Right atrium auricular region (tissue), 2 donors: ENCODE results near the gene TDRD5. TPM values are rescaled to one million over a fixed set of nuclear protein-coding genes. Genes with fewer than 3 reads are reported as not detected.

Experiments
- DNase-seq: peaks from one replicate; pipeline ENCODE4 v3.0.0-alpha.2; 2019; ENCODE audit warnings: low spot score
- H3K27ac ChIP-seq, 2 donors: fragments of 200-600 bp; sonication (generic); 1 replicate in 1 of 2; 2 replicates in 1 of 2; pipeline ENCODE4 v1.5.1; 2016 to 2019
- H3K27me3 ChIP-seq, 2 donors: fragments of 200-600 bp; sonication (generic); one replicate each; pipeline versions ENCODE4 v1.5.1 to v1.6.0; 2017 to 2019
- H3K36me3 ChIP-seq: fragments of 200-600 bp; sonication (generic); one replicate; pipeline ENCODE4 v1.5.1; 2016
- H3K4me1 ChIP-seq, 2 donors: fragments of 200-600 bp; sonication (generic); one replicate each; pipeline versions ENCODE4 v1.5.1 to v1.6.0; 2017 to 2019
- H3K4me3 ChIP-seq, 2 donors: fragments of 200-600 bp; sonication (generic); 1 replicate in 1 of 2; 2 replicates in 1 of 2; pipeline ENCODE4 v1.5.1; 2017 to 2019; ENCODE audit warnings: mild to moderate bottlenecking in 1 of 2, moderate library complexity in 1 of 2
- H3K9me3 ChIP-seq, 2 donors: fragments of 200-600 bp; sonication (generic); one replicate each; pipeline ENCODE4 v1.5.1; 2019
- CTCF ChIP-seq, 2 donors: fragments of 200-600 bp; sonication (generic); IDR thresholded peaks; one replicate each; pipeline ENCODE4 v1.5.1; 2019; ENCODE audit warnings: antibody characterized with exemption in 2 of 2
- total RNA-seq, 2 donors: library from RNA; depleted of rRNA; stranded (reverse); fragments of >200 nt; gene quantifications; one replicate each; pipeline ENCODE4 v1.1.0, GENCODE V29; 2016

Gene TDRD5
- total RNA-seq = under 1 TPM in 1 of 2 donors, not detected in 1; 0.20 TPM

GRCh38 chr1:179591592-179592580 is at the start of gene TDRD5:
Gene TDRD5 (plus strand): TSS chr1:179591832. CDS start chr1:179592616, 784 bp downstream.
- H3K4me1 ChIP-seq = peaks cover 0 to 7% of the 10 kb centered on the region in 2 donors
- no peaks in the 10 kb centered on the region for H3K36me3 ChIP-seq
- no peak within 1 kb of the TSS for H3K4me3 ChIP-seq
- no peak within 1 kb of the TSS for H3K27ac ChIP-seq
- peaks cover 5 to 9% of the 10 kb centered on the region in 2 donors for H3K27me3 ChIP-seq
- no peaks in the 10 kb centered on the region for H3K9me3 ChIP-seq
- DNase-seq = no peak
- no peak for TF ChIP-seq CTCF (IDR thresholded peaks at IDR 0.05)

GRCh38 chr1:179545321-179545720 is 46.3 kb upstream of the TDRD5 start:
- H3K36me3 ChIP-seq = no peaks in the 10 kb centered on the region
- no peak overlapping the region for H3K27ac ChIP-seq
- H3K9me3 ChIP-seq = no peaks in the 10 kb centered on the region
- no peaks in the 10 kb centered on the region for H3K27me3 ChIP-seq
- H3K4me1 ChIP-seq = no peaks in the 10 kb centered on the region
- no peak for TF ChIP-seq CTCF (IDR thresholded peaks at IDR 0.05)
- no peak overlapping the region for H3K4me3 ChIP-seq
- DNase-seq = no peak

- no peaks in the 10 kb centered on the region for H3K4me1 ChIP-seq
- H3K4me3 ChIP-seq = no peak overlapping the region
- no peaks in the 10 kb centered on the region for H3K9me3 ChIP-seq
- H3K36me3 ChIP-seq = no peaks in the 10 kb centered on the region
- no peak for TF ChIP-seq CTCF (IDR thresholded peaks at IDR 0.05)
- DNase-seq = no peak
- no peaks in the 10 kb centered on the region for H3K27me3 ChIP-seq
- H3K27ac ChIP-seq = no peak overlapping the region
Observed at GRCh38 chr1:179547021-179547535, 44.6 kb upstream of the TDRD5 start.

GRCh38 chr1:179548666-179549367 is 42.8 kb upstream of the TDRD5 start:
- no peak overlapping the region for H3K27ac ChIP-seq
- H3K4me3 ChIP-seq = no peak overlapping the region
- H3K4me1 ChIP-seq = no peaks in the 10 kb centered on the region
- no peaks in the 10 kb centered on the region for H3K9me3 ChIP-seq
- no peak for DNase-seq
- no peak for TF ChIP-seq CTCF (IDR thresholded peaks at IDR 0.05)
- no peaks in the 10 kb centered on the region for H3K27me3 ChIP-seq
- H3K36me3 ChIP-seq = no peaks in the 10 kb centered on the region

GRCh38 chr1:179549368-179549700 is 42.3 kb upstream of the TDRD5 start:
- no peak for DNase-seq
- TF ChIP-seq CTCF (IDR thresholded peaks at IDR 0.05) = no peak

More at GRCh38 chr1:179549368-179549700, 42.3 kb upstream of the TDRD5 start:
- Histone ChIP-seq H3K36me3 (no peaks in the 10 kb centered on the region), H3K4me3 (no peak overlapping the region), H3K27me3 (no peaks in the 10 kb centered on the region), H3K9me3 (no peaks in the 10 kb centered on the region), H3K4me1 (no peaks in the 10 kb centered on the region), H3K27ac (no peak overlapping the region)
